Lung microvascular endothelial cell (primary cell): ENCODE results near the gene CCNQ. TPM values are rescaled to one million over a fixed set of nuclear protein-coding genes. Genes with fewer than 3 reads are reported as not detected.
A peak's percentile ranks its signal among the peaks of the same experiment; 100 is the strongest.
"Not testable (repeated sequence)": the region's sequence is repeated elsewhere in the genome, so short reads cannot be mapped to it uniquely, and the experiment has no call there.

Source experiments
- DNase-seq, 2 donors: peaks; one replicate each; pipeline versions ENCODE4 v3.0.0 to v3.0.0-alpha.2; 2010; ENCODE audit warnings: low read depth in 2 of 2
- total RNA-seq: library from RNA; depleted of rRNA; stranded (reverse); fragments of >200 nt; gene quantifications from 2 replicates; pipeline ENCODE4 v1.2.1, GENCODE V29; 2014

CCNQ gene
- total RNA-seq, 1 donor from 2014 or later, result 31.9 TPM

DNA sequence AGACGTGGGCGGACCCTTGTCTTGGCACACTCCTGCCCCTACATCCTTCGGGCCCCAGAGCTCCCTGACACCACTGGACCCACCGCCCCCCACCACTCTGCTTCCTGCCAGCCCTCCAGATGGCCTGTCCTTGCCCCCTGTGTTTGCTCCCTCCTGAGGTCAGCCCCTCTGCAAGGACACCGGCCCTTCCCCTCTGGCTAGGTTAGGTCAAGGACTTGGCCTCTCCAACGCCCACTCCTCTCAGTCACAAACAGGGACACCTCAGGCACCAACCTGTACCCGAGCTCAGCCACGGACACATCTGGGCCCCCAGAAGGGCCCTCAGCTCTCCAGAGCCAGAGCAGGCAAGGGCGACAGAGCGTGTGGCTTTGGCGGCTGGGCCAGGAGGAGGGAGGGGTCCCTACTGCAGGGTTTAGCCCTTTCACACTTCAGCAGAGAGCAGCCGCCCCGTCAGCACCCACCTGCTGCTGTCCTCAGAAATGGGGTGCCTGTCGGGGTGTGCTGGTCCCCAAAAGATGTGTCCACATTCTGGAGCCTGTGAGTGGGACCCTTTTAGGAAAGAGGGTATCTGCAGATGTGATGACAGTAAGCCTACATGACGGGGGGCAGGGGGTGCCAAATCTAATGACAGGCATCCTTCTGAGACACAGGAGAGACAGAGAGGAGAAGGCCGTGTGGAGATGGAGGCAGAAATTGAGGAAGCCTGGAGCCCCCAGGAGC, 24.5 kb upstream of the CCNQ start:
- DNase-seq, result no peak

DNA sequence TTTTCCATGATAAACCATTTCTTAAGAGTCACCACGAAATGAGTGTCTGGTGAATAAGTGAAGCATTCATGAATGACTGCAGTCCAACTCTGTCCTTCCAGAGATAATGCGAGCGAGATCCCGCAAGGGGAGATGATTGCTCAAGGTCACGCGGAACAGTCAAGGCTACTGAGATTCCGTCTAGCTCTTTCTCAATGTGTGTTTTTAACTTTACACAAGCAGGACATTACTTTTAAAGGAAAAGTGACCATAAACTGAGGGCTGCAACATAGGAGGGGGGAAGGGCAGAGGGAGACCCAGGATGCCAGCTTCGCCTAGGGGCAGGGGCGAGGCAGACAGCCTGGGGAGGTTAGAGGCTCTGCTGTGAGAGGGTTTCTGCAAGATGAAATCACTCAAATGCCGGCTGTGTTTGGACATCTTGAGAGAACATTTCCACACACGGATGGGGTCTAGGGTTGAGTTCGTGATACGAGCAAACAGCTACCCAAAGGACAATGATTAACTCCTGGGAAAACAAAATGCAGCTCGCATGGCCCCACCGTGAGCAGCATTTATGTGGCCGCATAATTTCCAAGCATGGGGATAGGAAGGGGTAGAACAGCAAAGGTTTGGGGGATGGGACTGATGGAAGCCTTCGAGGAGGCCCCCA, 23.8 kb upstream of the CCNQ start:
- no peak for DNase-seq

DNA sequence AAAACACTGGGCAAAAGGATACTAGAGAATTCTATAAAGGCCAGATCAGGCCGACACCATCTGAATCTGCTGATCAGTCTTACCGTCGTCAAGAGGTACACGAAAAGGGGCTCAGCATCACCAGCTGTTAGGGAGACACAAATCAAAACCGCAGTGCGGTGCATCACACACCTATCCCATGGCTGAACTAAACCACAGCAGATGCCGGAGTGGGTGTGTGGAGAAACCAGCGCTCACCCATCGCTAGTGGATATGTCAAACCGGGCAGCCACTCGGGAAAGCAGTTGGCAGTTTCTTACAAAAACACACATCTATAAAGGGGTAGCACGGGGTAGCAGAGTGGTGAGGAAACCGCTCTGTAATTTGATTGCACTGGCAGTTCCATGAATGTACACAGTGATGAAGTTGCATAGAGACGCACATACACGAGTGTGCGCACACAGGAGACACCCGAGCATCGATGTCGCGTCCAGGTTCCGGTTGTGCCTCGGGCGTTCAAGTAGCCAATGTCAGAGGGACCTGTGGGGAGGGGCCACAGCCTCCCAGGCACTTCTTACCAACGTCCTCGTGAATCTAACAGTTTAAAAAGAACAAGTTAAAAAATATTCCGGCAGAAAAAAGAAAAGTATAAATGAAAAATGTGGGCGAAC, 23.1 kb upstream of the CCNQ start:
- no peak for DNase-seq

DNA sequence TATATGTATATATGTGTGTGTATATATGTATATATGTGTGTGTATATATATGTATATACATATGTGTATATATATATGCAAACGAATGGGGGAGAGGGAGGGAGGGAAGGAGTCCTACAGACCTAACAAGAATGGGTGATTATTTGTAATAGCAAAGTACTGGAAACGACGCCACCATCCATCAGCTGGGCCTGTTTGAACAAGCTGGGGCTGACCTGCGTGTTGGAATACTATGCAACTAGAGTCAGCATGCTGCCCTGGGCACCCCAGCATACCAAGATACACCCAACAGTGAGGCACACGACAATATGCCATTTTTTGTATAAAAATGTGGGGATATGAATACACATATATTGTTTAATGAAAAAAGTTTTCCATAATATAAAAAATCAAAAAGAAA, 21.6 kb upstream of the CCNQ start:
- DNase-seq, result no peak

DNA sequence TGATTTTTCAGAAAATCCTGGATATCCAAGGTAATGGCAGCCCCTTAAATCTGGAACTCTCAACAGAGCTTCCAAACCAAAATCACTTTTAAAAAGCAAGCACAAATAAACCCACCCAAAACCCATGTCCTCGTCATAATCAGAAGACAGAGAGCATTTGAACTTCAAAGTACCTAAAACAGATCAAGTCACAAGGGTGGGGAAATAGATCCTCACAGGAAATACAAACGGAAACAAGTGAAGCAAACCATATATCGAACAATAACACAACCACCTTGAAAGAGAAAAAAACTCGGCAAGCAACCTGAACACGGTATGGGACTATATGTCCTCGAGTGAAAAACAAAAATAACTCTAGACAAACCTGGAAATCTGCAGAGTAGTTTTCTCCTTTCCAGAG, 15.9 kb upstream of the CCNQ start:
- no peak for DNase-seq

DNA sequence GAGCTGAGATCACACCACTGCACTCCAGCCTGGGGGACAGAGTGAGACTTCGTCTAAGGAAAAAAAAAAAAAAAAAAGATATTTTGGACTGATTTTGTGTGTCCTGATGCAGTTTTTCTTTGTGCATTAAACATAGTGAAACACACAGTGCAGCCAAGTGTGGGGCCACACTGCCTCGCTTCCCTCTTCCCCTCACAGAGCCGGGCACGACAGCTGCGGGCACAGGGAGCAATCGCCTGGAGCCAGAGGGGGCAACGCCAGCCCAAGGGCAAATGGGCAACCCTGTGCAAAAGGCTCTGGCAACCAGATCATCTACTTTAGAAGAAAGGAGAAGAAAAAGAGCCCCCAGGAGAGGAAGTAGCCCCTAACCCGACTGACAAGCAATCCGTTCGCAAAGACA, 13.5 kb upstream of the CCNQ start:
- no peak for DNase-seq

DNA sequence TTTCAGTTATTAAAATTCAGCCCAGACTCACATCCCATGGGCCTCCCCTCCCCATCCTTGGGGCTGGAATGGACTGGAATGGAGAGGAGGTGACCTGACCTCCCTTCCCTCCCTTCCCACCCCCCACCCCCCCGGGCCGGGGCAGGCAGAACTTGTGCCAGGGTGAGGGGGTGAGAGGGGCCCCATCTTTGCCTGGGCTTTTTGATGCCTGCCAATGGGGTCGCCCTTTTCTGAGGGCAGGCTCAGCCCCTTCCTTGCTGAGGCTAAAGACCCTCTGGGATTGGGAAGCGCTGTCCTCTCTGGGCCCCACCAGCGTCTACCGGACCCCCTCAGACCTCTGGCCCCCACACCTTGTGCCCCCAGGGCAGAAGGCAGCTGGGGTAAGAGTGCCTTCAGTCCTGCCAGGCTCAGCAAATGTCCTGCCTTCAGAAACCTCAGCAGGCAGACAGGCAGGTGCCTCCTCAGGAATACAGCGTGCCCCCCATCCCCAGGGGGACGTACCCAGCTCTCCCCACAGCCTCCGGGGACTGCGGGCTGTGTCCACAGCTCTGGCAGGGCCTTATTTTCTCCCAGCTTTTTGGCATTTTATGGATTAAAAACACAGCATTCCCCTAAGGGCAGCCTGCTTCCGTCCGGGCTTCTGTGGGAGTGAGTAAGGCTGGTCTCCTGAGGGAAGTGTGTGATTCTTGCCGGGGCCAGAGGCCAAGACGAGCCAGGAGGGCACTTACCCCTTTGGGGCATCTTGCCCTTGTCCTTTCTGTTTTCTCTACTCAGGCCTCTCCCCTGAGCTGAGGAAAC, 12.6 kb upstream of the CCNQ start:
- DNase-seq, result no peak

DNA sequence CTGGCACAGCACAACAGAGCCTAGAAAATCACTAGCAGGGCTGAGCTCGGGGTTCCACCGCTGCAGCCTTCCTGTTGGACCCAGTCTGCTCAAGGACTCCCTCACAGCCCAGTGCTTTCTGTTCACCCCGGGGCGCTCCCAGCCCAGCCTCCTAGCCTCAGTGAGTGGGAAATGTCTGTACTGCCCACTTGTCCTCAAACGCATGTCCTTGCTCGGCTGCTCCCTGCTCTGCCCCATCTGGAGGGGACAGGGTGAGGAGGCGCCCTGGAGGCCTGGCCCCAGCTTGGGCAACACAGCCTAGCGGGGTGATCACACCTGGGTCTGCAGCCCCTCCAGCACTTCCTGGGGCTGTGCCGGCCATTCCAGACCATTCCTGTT, 11.9 kb upstream of the CCNQ start:
- DNase-seq, result no peak

DNA sequence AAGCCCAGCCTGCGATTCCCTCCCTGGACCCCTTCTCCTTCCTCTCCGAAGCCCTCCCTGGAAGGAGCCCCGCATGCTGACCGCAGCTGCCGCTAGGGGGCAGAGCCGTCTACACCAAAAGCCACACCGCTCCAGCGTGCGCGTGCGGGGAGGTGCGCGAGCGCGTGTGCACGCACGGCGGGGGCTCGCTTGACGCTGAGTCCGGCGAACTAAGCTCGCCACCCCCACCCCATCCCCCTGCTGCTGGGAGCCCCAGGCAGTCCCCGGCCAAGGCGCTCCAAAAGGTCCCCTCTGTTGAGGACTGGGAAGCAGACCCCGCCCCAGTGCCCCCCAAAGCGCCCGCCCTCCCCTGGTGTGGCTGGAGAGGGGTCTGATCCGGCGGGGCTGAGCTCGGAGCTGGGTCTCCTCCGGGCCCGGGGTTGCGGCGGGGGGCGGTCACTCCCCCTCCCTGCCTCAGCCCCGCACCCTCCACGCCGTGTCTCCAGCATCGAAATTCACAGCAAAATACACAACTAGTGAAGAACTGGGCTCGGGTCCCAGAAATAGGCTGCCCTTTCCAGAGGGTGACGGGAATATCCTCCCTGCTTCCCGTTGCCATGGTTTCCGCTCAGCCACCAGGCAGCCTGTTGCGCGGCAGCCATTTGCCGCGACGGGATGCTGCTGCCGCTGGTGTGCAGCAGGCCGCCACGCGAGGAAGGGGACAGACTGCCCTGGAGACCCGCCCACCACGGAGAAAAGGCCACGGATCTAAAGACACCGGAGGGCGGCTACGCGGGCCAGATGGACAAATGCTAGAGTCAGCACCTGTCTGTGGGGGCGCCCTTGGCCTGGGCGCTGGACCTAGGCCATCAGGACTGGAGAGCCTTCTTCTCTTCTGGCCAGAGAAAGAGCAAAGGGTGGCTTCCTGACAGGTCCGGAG, 11.2 kb upstream of the CCNQ start:
- DNase-seq, result peak; percentile 65 to 84

DNA sequence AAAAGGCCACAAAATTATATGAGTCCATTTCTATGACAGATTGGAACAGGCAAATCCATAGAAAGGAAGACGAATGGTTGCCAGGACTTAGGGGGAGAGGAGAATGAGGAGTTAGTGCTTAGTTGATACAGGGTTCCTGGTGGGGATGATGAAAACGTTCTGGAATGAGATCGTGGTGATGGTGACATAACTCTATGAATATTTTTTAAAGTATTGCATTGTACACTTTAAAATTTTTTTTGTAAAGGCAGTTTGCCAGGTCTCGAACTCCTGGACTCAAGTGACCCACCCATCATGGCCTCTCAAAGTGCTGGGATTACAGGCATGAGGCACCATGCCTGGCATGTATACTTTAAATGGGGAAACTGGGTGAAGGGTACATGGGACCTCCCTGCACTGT, 9.9 kb upstream of the CCNQ start:
- no peak for DNase-seq

DNA sequence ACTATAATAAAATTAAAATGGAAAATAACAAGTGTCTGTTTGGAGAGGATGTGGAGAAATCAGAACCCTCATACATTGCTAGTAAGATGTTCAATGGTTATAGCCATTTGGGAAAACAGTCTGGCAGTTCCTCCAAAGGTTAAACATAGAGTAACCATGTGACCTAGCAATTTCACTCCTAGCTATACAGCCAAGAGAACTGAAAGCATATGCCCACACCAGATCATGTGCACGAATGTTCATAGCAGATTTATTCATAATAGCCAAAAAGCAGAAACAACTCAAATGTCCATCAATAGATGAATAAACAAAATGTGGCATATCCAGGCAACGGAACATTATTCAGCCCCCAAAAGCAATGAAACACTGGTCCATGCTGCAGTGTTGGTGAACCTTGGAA, 9.4 kb upstream of the CCNQ start:
- DNase-seq, result no peak

DNA sequence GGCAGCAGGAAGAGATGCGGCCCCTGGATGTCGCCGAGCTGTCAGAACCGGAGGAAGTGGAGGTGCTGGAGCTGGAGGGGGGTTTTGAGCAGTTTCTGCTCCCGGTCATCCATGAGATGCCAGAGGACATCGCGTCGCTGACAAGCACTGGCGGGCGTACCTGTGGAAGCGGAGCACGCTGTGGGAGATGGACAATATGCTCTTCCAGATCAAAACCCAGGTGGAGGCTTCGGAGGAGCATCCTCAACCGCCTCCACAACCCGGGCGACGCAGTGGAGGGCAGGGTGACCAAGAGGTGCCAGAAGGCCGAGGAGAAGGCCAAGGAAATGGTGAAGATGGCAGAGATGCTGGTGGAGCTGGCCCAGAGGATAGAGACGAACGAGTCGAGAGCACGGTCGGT, 7.6 kb upstream of the CCNQ start:
- DNase-seq, result no peak

DNA sequence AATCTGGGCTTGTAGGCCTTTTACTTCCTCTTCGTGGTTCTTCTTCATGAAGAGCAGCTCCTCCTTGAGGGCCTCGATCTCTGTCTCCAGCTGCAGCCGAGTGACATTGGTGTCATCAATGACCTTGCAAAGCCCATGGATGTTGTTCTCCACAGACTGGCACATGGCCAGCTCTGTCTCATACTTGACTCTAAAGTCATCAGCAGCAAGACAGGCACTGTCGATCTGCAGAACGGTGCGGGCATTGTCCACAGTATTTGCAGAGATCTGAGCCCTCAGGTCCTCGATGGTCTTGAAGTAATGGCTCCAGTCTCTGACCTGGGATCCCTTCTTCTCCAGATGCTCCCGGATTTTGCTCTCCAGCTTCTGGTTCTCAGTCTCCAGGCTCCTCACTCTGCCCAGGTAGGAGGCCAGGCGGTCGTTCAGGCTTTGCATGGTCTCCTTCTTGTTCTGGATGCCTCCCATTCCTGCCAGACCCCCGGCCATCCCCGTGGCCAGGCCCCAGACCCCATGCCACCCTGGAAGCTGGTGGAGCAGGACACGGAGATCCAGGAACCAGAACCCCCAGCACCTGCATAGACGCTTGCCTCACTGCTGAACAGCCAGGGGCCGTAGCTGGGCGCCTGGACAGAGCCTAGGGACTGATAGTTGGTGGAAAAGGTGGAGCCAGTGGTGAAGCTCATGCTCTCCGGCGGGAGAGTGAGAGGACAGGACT, 5.9 kb upstream of the CCNQ start:
- not testable (repeated sequence) for DNase-seq

DNA sequence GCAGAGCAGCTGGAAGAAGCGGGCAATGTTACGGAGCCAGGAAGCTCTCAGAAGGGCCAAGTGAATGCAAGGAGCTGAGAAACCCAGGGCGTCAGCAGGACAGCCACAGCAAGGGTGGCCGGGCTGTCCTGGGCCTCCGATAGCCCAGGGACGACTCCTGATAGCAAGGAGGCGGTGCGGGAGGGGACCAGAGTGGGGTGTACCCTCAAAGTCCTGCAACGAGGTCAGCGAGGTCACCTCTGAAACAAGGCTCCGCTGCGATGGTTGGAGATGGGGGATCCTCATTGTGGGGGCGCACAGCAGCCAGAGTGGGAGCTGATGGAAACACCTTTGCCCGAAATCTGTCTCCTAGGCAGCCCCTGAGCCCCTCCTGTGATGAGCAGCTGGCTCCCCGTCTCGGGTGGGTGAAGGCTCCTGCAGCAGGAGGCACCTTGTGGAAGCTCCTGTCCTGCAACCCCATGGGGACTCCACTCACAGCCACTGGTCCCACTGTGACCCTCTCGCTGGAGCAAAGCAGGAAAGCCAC, 4.3 kb upstream of the CCNQ start:
- no peak for DNase-seq

DNA sequence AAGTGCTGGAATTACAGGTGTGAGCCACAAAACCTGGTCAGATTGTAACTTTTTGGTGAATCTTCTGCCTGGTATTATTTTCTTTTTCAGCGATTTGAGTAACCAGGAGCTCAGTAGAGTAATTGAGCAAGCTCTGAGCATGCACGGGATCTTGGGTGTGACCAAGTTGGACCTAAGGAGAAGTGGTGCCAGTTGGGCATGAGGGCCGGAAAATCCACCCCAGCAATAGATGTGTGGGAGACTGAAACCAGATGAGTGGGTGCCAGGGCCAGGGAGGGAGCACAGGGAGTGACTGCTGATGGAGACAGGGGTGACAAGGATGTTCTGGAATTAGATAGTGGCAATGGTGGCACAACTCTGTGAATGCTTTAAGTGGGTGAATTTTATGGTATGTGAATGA, 3.7 kb upstream of the CCNQ start:
- no peak for DNase-seq

DNA sequence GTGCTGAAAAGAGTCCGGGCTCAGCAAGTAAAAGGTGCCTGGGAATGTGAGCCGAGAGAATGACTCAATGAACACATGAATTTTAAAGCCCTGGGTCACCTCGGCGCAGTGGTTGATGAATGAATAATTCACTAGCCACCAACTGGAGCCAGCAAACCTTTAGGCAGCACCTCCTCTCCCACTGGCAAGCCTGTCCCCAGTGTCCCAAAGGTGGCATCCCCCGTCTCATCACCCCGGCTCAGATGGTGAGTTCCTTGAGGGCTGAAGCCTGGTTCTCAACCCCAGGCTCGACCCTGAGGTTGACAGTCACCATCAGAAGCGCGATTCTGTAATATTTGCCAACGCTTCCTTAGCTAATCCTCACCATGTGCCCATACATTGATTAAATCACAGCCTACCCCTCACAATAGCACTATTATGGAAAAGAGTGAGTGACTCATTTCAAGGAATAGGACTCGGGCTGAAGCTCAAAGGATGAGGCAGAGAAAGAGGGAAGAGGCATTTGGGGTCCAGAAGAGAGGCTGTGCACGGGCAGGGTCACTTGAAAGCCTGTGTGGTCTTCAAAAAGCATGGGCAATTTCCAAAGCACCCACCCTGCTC, 2.7 kb upstream of the CCNQ start:
- DNase-seq, result no peak

DNA sequence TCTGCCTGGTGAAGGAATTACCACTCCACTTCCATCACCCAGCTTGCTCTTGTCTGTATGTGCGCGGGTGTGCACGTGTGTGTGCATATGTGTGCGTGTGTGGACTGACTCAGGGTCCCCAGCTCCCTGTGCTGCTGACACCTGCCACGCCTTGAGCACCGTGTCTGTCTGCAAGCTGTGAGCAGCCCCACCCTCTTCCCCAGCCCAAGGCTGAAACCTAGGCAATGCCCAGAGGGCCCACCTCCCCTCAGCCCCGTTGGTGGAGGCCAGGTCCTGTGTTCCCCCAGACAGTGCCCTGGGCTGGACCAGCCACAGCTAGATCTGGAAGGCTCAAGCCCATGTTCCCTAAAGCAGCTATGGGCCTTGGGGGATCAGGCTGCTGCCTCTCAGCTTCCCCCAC, 2.0 kb upstream of the CCNQ start:
- no peak for DNase-seq

DNA sequence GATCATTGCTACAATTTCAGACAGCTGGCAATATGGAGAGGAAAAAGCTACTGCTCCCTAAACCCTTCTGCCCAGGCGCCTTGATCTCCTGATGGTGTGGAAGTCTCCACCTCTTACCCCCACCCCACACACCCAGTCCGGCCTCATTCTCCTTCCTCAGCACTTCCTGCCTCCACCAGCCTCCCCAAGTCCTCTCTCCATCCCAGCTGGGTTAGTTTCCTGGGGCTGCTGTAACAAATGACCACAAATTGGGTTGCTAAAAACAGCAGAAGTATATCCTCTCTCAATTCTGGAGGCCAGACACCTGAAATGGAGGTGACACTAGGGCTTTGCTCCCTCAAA, 1.1 kb upstream of the CCNQ start:
- peak in 1 of 2 donors; percentile 7 for DNase-seq

DNA sequence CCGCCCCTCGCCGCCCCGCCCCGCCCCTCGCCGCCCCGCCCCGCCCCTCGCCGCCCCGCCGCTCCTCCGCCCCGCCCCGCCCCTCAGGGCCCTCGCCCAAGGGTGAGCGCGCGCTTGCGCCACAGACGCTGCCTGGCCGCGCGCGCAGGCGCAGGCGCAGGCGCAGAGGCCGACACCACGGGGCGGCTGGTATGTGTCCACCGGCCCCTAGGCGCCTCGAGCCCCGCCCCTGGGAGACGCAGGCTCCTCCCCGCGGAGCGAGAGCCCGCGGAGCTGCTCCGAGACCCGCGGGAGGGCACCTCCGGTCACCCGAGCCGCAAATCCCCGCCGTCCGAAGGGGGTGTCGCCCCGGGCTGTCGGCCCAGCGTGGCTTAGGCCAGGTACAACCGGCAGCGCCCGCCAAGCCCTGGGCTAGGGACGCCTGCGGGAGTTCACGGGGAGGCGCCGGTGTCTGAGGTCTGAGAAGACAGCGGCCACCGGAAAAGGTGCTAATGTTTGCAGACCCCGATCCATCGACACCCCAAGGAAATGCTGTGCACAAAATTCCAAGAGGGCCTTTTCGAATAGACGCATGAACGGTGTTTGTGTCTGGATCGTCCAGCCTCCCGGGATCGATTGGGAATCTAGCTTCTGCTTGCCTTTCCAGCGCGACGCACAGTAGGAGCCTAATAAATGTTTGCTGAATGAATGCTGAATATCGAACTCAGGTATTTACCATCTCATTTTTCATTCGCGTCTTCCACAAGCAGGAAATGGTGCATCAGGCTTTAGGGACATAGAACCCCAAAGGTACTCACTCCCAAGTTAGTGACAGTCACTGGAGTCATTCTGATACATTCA, 473 bp upstream of the CCNQ start:
- peak; percentile 89 to 91 for DNase-seq
